Muscle of arm (tissue), 12 donors: ENCODE data around the gene DNAAF3. TPM values are rescaled to one million over a fixed set of nuclear protein-coding genes. Genes with fewer than 3 reads are reported as not detected.
"Not testable (repeated sequence)": the region's sequence is repeated elsewhere in the genome, so short reads cannot be mapped to it uniquely, and the experiment has no call there.

Experiments
- DNase-seq: peaks from one replicate; pipeline ENCODE4 v3.0.0-alpha.2; 2013
- polyA plus RNA-seq, 12 donors: library from polyadenylated mRNA; unstranded; fragments of 120-200 nt; gene quantifications; one replicate each; pipeline ENCODE4 v1.2.1, GENCODE V29; 2013; ENCODE audit not compliant: insufficient read length in 12 of 12

The DNAAF3 gene
- polyA plus RNA-seq, 12 donors, result 0.45 to 1.7 (median 0.66) TPM; not detected in 2

DNA sequence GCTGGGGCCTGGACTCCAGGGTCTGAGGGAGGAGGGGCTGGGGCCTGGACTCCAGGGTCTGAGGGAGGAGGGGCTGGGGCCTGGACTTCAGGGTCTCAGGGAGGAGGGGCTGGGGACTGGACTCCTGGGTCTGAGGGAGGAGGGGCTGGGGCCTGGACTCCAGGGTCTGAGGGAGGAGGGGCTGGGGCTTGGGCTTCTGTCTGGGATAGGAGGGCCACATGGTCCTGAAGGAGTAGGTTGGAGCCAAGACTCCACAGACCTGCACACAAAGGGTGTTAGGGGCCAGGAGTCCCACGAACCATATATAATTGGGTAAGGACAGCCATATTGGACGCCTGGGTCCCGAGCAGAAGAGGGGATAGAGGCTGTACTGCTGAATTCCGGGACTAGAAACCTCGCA lies 10.6 kb downstream of the DNAAF3 start:
- not testable (repeated sequence) for DNase-seq

- DNase-seq, result no peak
Observed at GRCh38 chr19:55153652-55154264, 12.7 kb downstream of the DNAAF3 start.

- no peak for DNase-seq
Observed at GRCh38 chr19:55152017-55152416, 14.4 kb downstream of the DNAAF3 start.

DNA sequence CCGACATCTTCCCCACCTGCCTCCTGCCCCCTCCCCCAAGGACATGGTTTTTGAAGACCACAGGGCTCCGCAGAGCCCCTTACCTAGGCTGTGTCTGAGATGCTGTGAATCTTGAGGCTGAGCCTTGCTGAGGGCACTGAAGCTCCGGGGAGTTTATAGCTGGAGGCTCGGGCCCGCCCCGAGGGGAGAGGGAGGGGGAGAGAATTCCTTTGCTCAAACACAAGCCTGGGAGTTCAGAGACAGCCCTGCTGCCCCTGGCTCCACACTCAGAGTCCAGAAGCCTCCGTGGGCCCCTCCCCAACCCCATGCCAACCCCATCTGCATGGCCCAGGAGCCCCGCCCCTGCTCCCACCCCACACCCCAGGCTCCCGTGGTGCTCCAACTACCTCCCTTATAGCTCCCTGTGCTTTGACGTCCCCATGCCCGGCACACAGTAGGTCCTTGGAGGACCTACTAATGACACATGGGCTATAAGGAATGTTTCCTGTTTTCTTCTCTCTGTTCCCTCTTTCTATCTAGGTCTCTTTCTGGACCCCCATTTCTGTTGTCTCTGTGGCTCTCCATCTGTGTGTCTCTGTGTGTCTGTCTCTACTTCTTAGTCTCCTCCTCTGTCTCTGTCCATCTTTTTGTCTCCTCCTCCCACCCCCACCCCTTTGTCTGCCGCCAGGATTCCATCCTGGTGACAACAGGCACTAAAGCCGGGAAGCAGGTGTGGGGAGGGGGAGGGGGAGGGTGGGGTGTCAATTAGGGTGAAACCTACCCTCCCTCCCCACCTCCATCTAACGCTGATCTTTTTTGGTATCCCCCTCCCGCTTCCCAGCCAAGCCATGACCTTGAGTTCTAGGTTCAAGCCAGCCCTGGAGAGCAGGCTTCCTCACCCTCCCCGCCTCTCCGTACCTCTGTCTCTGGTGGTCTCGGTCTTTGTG lies 17.1 kb downstream of the DNAAF3 start, which contains the start of gene TNNT1:
TSS of gene TNNT1 (minus strand) at position 129 of the 926 bp plus-strand sequence. CDS start 2,049 bp downstream, outside the sequence.
- no peak for DNase-seq

DNA sequence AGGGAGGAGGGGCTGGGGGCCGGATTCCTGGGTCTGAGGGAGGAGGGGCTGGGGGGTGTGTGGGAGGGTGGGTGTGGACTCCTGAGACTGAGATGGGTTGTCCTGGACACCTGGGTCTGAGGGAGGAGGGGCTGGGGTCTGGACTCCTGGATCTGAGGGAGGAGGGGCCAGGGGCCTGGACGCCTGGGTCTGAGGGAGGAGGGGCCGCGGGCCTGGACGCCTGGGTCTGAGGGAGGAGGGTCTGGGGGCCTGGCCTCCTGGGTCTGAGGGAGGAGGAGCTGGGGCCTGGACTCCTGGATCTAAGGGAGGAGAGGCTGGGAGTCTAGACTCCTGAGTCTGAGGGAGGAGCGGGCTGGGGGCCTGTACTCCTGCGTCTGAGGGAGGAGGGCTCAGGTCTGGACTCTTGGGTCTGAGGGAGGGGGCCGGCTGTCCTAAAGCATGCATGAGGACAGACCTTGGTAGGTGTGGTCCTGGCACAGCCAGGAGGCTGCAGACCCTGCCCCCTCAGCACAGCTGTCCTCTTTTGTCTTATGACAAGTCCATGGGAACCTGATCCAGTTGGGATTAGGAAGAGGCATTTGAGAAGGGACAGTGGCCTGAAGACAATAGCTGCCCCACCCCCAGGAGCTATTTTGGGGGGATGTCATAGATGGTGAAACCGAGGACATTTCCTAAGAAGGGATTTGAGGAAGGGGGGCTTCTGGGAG lies 18.7 kb downstream of the DNAAF3 start:
- no peak for DNase-seq

GRCh38 chr19:55146705-55147273 lies 19.6 kb downstream of the DNAAF3 start:
- DNase-seq, result no peak

DNA sequence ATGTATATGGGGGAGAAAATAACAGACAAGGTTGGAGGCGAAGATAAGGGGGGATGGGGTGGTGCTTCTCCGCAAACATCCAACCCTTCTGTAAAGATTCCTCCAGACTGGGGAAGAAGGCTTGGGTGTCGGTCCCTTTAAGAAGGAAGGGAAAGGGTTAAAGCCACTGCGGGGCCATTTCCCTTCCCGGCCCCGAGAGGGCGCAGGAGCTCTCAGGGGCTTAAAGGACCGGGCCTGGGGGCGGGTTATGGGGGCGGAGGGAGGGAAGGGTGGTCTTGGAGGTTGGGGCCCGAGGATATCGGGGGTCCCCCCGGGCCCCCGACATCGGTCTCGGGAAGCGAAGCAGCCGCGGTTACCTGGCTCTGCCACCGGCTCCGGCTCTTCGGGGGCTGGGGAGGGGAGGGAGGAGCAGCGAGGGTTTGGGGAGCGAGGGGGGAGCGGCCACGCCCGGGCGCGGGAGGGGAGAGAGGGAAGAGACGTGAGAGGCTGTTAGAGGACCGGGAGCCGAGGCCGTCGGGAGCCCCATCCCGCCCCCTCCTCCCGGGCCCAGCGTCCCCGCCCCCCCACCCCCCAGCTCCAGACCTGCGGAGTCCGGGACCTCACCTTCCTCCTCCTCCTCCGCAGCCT lies 20.2 kb downstream of the DNAAF3 start:
- DNase-seq, result no peak

GRCh38 chr19:55145232-55145631 lies 21.2 kb downstream of the DNAAF3 start:
- DNase-seq, result no peak

GRCh38 chr19:55141696-55142095 lies 24.7 kb downstream of the DNAAF3 start:
- no peak for DNase-seq

GRCh38 chr19:55137915-55138314 lies 28.5 kb downstream of the DNAAF3 start:
- DNase-seq, result no peak

DNA sequence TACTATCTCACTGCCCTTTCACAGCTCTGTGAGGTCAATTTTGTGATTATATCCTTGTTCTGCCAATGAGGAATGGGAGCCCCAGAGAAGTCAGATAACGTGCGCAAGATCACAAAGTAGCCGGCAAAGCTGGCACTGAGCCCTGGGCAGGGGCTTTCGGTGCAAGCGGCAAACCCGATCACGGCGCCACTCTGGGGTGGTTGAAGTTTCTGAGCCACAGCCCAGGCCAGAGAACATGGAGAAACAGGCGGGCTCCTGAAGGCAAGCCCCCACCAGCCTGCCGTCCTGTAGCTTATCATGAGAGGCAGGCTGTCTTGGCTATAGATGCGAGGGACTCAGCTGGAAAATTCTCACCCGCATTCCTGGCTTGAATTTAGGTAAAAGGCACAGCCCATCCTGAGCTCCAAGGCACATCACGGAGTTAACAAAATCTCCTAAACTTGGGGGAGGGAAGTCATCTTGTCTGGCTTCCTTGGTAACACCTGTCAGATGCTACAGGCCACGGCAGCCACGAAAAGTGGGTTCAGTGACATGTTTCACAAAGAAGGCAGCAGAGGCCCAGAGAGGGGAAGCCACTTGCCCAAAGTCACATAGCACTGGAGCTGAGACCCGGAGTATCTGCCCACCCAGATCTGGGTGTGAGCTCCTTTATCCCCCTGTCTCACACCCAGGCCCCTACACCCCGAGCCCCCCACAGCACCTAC lies 29.9 kb downstream of the DNAAF3 start:
- DNase-seq, result no peak

DNA sequence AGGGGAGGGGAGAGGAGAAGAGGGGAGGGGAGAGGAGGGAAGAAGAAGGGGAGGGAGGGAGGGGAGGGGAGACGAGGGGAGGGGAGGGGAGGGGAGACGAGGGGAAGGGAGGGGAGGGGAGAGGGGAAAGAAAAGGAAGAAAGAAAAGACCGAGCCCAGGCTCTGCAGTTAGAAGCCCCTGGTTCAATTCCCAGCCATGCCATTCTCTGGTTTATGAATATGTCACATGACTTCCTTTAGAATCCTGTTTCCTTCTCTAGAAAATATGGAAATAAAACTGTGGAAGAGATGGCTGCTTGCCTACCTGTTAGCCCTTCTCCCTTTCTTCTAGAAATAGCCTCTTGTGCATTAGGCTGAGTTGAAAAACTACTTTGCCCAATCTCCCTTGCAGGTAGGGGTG lies 31.7 kb downstream of the DNAAF3 start:
- no peak for DNase-seq

DNA sequence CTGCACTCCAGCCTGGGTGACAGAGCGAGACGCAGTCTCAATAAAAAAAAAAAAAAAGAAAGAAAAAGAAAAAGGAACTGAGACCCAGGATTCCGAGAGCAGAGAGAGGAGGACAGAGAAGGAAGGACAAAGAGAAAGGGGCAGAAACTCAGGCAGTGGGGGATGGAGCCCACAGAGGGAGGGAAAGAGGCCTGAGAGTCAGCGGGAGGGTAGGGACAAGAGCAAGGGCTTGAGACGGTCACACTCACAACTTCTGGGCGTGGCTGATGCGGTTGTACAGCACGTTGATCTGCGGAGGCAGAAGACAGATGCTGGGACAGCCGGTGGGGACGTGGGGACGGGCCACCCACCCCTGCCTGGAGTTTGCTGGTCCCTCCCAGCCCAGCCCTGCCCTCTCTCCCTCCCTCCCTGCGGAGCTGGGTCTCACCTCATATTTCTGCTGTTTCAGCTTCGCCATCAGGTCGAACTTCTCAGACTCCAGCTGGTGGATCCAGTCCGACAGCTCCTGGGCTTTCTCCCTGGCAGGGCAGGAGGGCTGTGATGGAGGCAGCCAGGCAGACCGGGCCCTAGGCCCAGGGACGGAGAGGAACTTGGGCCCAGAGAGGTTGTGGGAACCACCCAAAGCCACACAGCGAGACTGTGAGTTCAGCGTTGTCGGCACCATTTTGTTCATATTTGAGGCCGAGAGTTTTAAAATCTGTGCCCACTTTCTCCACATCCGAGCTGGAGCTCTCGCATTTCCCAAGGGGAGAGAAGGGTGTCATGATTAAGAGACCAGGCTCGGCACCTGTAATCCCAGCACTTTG lies 32.6 kb downstream of the DNAAF3 start:
- no peak for DNase-seq

DNA sequence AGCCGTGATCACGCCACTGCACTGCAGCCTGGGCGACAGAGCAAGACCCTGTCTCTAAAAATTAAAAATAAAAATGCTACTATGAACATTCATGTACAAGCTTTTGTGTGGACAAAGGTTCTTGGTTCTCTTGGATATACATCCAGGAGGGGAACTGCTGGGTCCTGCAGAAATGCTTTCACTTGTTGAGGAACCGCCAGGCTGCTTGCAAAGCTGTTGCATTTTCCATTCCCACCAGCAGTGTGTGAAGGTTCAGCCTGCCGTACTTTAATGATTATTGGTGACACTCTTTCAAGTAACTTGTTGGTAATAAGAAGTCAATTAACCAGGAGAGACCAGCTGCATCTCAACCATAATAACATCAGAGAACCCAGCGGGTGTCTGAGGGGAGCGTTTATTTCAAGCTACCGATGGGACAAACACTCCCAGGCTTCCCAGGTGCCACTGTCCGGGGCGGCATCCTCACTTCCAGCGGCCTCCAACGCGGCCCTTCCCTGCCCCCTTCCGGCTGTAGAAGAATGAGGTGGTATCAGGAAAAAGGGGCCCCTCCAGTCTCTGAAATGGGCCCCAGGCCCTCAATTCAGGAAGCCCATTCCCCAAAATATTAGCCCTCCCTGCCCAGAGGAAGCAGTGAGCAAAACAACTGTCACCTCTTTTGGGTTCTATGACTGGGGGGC lies 33.8 kb downstream of the DNAAF3 start:
- no peak for DNase-seq

- no peak for DNase-seq
Observed at GRCh38 chr19:55131421-55131820, 35.0 kb downstream of the DNAAF3 start.

DNA sequence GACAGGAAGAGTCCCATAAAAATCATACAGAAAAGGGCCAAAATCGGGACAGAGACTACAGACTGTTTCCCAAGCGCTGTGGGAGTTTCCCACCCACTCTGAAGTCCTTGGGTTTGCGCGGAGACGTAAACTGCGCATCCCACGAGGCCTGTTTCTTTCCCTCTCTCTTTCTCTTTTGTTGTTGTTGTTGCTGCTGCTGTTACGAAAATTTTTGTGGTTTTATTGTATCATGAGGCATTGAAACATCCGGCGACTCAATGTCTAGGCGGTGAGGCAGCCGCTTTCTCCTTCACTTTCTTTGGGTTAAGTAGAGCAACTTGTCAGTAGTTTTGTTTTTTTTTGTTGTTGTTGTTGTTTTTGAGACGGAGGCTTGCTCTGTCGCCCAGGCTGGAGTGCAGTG lies 47.4 kb downstream of the DNAAF3 start:
- DNase-seq, result no peak

DNA sequence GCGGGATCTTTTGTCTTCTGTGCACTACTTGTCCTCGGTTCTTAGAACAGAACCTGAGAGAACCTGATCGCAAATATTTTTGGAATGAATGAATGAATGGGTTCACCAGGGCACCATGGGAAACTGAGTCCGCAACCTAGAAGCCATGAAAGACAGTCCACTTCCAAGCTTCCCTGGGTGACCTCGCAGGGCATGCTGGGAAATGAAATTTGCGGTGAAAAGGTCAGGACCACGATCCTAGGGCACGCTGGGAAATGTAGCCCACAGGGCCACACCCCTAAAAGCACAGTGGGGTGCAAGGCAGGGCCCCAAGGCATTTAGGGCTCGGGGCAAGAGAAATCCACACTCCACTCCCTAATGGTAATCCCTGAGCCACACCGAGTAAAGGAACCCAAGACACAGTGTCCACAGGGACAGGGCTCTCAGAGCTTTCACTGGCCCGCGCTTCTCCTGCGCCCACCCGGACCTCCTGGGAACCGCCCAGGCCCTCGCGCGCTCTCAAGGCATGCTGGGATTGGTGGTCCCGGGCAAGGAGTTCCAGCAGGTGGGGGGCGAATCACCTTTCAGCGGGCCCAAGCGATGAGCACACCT lies 47.9 kb downstream of the DNAAF3 start:
- peak; percentile 45 for DNase-seq

- peak; percentile 99 for DNase-seq
Observed at GRCh38 chr19:55117663-55118391, 48.6 kb downstream of the DNAAF3 start.
